ENCODE results near the gene ZFP36L2. TPM values are rescaled to one million over a fixed set of nuclear protein-coding genes. Genes with fewer than 3 reads are reported as not detected.

ZFP36L2 gene
- total RNA-seq, 2 donors from 2014 or later, result 117 to 256 TPM

- intact Hi-C loops (cut with DNase I), result no loop called here
- no peak for TF ChIP-seq POLR2A (IDR thresholded peaks at IDR 0.05)
- TF ChIP-seq, protein P1, sequence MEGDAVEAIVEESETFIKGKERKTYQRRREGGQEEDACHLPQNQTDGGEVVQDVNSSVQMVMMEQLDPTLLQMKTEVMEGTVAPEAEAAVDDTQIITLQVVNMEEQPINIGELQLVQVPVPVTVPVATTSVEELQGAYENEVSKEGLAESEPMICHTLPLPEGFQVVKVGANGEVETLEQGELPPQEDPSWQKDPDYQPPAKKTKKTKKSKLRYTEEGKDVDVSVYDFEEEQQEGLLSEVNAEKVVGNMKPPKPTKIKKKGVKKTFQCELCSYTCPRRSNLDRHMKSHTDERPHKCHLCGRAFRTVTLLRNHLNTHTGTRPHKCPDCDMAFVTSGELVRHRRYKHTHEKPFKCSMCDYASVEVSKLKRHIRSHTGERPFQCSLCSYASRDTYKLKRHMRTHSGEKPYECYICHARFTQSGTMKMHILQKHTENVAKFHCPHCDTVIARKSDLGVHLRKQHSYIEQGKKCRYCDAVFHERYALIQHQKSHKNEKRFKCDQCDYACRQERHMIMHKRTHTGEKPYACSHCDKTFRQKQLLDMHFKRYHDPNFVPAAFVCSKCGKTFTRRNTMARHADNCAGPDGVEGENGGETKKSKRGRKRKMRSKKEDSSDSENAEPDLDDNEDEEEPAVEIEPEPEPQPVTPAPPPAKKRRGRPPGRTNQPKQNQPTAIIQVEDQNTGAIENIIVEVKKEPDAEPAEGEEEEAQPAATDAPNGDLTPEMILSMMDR (IDR thresholded peaks at IDR 0.05), result no peak
- H3K4me3 ChIP-seq, result no peak overlapping the region
- WGBS, result 88% methylated on average over 5 of the region's 5 CpGs
- no peaks in the 10 kb centered on the region for H3K9me3 ChIP-seq
- H3K27ac ChIP-seq, result no peak overlapping the region
- no peaks in the 10 kb centered on the region for H3K4me1 ChIP-seq (replicated peaks)
- no peaks in the 10 kb centered on the region for H3K36me3 ChIP-seq
- DNase-seq (ENCODE audit: low spot score), result no peak
- H3K27me3 ChIP-seq (replicated peaks; ENCODE audit: insufficient read depth), result no peaks in the 10 kb centered on the region
Observed at GRCh38 chr2:43209204-43209717, 17.1 kb downstream of the ZFP36L2 start.

DNA sequence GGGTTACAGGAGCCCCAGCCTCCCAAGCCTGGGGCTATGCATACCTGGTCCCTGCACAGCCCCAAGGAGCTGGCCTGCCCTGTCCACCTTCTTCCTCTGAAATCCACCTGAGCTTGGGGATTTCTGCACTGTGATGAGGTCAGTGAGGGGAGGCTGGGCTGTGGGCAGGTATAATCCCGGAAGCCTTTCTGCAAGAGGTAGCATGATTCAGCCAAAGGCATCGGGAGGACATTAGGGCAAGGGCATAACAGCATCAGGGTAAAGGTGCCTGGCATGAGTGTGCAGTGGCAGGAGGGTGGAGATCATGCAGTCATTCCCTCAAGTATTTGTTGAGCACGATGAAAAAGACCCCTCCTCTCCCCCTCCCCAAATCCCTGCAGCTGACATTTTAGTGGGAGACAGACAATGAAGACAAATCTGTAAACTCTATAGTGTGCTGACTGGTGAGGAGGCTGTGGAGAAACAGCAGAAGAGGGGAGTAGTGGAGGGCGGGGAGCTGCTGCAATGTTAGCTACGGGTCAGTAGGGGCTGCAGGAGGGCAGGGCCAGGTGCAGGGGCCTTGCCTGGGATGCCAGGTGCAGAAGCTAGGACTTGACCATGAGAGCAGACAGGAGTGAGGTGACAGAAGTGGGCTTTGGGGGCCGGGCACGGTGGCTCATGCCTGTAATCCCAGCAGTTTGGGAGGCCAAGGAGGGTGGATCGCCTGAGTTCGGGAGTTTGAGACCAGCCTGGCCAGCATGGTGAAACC, 18.7 kb downstream of the ZFP36L2 start:
- Histone ChIP-seq H3K27ac (no peak overlapping the region), H3K27me3 (replicated peaks; ENCODE audit: insufficient read depth) (no peaks in the 10 kb centered on the region), H3K4me1 (replicated peaks) (no peaks in the 10 kb centered on the region), H3K4me3 (no peak overlapping the region), H3K36me3 (no peaks in the 10 kb centered on the region), H3K9me3 (no peaks in the 10 kb centered on the region)
- 82% methylated on average over 9 of the region's 9 CpGs for WGBS
- no peak for TF ChIP-seq POLR2AphosphoS5 (IDR thresholded peaks at IDR 0.05)
- TF ChIP-seq, protein P1 (IDR thresholded peaks at IDR 0.05), result no peak
- no peak for TF ChIP-seq POLR2A (IDR thresholded peaks at IDR 0.05)
- intact Hi-C loops (cut with DNase I), result no loop called here
- no peak for DNase-seq (ENCODE audit: low spot score)

DNA sequence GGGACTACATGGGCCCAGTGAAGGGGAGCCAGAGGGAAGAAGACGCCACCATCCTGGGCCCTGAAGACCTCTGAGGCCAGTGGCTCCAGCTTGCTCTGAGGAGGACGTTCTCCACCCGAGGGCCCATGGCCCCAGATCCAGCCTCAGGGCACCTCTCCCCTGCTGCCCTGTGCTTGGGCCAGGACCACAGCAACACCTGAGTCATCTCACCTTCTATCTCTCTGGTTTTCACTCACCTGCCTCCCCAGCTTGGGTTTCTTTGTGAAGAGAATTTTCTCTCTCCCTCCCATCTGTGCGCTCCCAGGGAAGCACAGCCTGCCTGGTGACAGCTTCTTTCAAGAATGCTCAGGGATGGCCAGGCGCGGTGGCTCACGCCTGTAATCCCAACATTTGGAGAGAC, 19.8 kb downstream of the ZFP36L2 start:
- Histone ChIP-seq H3K9me3 (no peaks in the 10 kb centered on the region), H3K4me1 (replicated peaks) (no peaks in the 10 kb centered on the region), H3K27me3 (replicated peaks; ENCODE audit: insufficient read depth) (no peaks in the 10 kb centered on the region), H3K27ac (no peak overlapping the region), H3K4me3 (no peak overlapping the region), H3K36me3 (no peaks in the 10 kb centered on the region)
- WGBS, result 97% methylated on average over 7 of the region's 7 CpGs
- intact Hi-C loops (cut with DNase I), result no loop called here
- no peak for DNase-seq (ENCODE audit: low spot score)
- TF ChIP-seq POLR2A (IDR thresholded peaks at IDR 0.05), result no peak
- TF ChIP-seq, protein P1 (IDR thresholded peaks at IDR 0.05), result no peak
- TF ChIP-seq POLR2AphosphoS5 (IDR thresholded peaks at IDR 0.05), result no peak

- TF ChIP-seq POLR2AphosphoS5 (IDR thresholded peaks at IDR 0.05), result no peak
- TF ChIP-seq, protein P1 (IDR thresholded peaks at IDR 0.05), result no peak
- TF ChIP-seq POLR2A (IDR thresholded peaks at IDR 0.05), result no peak
- no peak for DNase-seq (ENCODE audit: low spot score)
- Histone ChIP-seq H3K27me3 (replicated peaks; ENCODE audit: insufficient read depth) (no peaks in the 10 kb centered on the region), H3K4me1 (replicated peaks) (no peaks in the 10 kb centered on the region), H3K36me3 (no peaks in the 10 kb centered on the region), H3K4me3 (no peak overlapping the region), H3K27ac (no peak overlapping the region), H3K9me3 (no peaks in the 10 kb centered on the region)
- intact Hi-C loops (cut with DNase I), result no loop called here
- 88% methylated on average over 11 of the region's 11 CpGs for WGBS
Observed at GRCh38 chr2:43203373-43203772, 23.0 kb downstream of the ZFP36L2 start.

GRCh38 chr2:43202289-43202688, 24.1 kb downstream of the ZFP36L2 start:
- no peaks in the 10 kb centered on the region for H3K4me1 ChIP-seq (replicated peaks)
- TF ChIP-seq, protein P1 (IDR thresholded peaks at IDR 0.05), result no peak
- TF ChIP-seq POLR2AphosphoS5 (IDR thresholded peaks at IDR 0.05) (no peak), POLR2A (IDR thresholded peaks at IDR 0.05) (no peak)
- H3K9me3 ChIP-seq, result no peaks in the 10 kb centered on the region
- H3K36me3 ChIP-seq, result no peaks in the 10 kb centered on the region
- H3K4me3 ChIP-seq, result no peak overlapping the region
- no peaks in the 10 kb centered on the region for H3K27me3 ChIP-seq (replicated peaks; ENCODE audit: insufficient read depth)
- WGBS, result 48% methylated on average over 2 of the region's 2 CpGs
- DNase-seq (ENCODE audit: low spot score), result no peak
- H3K27ac ChIP-seq, result no peak overlapping the region
- intact Hi-C loops (cut with DNase I), result no loop called here

Measured in prostate gland (tissue), 2 donors.